Upper lobe of right lung (tissue), 1 donor: ENCODE results near the gene TENM4. TPM values are rescaled to one million over a fixed set of nuclear protein-coding genes. Genes with fewer than 3 reads are reported as not detected.
A peak's percentile ranks its signal among the peaks of the same experiment; 100 is the strongest.

Source experiments
- ATAC-seq: fragments of 200-7000 bp; cut with Tn5 transposase; one replicate; pipeline ENCODE4 v1.9.1; 2020; ENCODE audit warnings: mild to moderate bottlenecking, moderate library complexity
- DNase-seq: peaks from one replicate; pipeline ENCODE4 v3.0.0-alpha.2; 2020
- H3K27ac ChIP-seq: fragments of 200-600 bp; one replicate; pipeline ENCODE4 v1.8.0; 2022
- H3K27me3 ChIP-seq: fragments of 200-600 bp; one replicate; pipeline ENCODE4 v1.8.0; 2022; ENCODE audit warnings: mild to moderate bottlenecking
- H3K36me3 ChIP-seq: fragments of 200-600 bp; one replicate; pipeline ENCODE4 v1.8.0; 2022
- H3K4me1 ChIP-seq: fragments of 200-600 bp; one replicate; pipeline ENCODE4 v1.8.0; 2022
- H3K4me3 ChIP-seq: fragments of 200-600 bp; one replicate; pipeline ENCODE4 v1.8.0; 2022; ENCODE audit warnings: mild to moderate bottlenecking
- H3K9me3 ChIP-seq: fragments of 200-600 bp; one replicate; pipeline ENCODE4 v1.8.0; 2022
- intact Hi-C: fragments of 100-400 bp; cut with DNase I; formaldehyde crosslinking; loops from one replicate; pipeline ENCODE4 v1.11.0; 2022
- total RNA-seq: library from RNA; stranded (reverse); fragmentation: NEBNext Ultra II Directional; extraction: Animal tissue kit (Norgen Biotek cat#: 25700); gene quantifications from one replicate; pipeline ENCODE4 v1.2.1, GENCODE V29; 2021
- TF ChIP-seq, protein P1 (sequence below): fragments of 200-600 bp; IDR thresholded peaks from one replicate; pipeline ENCODE4 v1.8.0; 2022; ENCODE audit warnings: antibody characterized with exemption
- donor health status: DM: no; HTN: yes; CAD: no; lungs with severe emphysema.

TENM4 gene
- total RNA-seq, 1 donor from 2014 or later: 4.3 TPM

DNA sequence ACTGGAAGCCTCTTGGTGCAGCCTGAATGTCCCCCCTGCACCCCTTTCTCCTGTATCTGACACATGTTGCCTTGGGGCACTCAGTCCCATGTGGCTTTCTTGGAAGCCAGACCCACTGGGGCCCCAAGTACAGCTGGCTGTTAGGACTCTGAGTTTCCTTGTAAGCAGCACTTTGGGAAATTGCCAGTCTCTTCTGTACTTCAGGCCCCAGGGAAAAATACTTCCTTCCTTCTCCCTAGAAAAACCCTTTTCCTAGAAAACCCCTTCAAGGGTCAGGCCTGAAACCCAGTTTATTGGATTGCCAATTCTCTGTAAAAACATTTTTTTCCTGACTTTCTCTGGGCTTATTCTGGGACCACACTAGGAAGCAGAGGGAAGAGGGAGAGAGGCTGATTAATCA, 360.3 kb downstream of the TENM4 start:
- intact Hi-C loops: no loop called here
- Histone ChIP-seq H3K27me3 (no peaks in the 10 kb centered on the region), H3K4me3 (no peak overlapping the region), H3K9me3 (no peaks in the 10 kb centered on the region), H3K4me1 (no peaks in the 10 kb centered on the region), H3K27ac (no peak overlapping the region), H3K36me3 (no peaks in the 10 kb centered on the region)
- no peak for DNase-seq
- TF ChIP-seq, protein P1, sequence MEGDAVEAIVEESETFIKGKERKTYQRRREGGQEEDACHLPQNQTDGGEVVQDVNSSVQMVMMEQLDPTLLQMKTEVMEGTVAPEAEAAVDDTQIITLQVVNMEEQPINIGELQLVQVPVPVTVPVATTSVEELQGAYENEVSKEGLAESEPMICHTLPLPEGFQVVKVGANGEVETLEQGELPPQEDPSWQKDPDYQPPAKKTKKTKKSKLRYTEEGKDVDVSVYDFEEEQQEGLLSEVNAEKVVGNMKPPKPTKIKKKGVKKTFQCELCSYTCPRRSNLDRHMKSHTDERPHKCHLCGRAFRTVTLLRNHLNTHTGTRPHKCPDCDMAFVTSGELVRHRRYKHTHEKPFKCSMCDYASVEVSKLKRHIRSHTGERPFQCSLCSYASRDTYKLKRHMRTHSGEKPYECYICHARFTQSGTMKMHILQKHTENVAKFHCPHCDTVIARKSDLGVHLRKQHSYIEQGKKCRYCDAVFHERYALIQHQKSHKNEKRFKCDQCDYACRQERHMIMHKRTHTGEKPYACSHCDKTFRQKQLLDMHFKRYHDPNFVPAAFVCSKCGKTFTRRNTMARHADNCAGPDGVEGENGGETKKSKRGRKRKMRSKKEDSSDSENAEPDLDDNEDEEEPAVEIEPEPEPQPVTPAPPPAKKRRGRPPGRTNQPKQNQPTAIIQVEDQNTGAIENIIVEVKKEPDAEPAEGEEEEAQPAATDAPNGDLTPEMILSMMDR: no peak
- no peak for ATAC-seq

DNA sequence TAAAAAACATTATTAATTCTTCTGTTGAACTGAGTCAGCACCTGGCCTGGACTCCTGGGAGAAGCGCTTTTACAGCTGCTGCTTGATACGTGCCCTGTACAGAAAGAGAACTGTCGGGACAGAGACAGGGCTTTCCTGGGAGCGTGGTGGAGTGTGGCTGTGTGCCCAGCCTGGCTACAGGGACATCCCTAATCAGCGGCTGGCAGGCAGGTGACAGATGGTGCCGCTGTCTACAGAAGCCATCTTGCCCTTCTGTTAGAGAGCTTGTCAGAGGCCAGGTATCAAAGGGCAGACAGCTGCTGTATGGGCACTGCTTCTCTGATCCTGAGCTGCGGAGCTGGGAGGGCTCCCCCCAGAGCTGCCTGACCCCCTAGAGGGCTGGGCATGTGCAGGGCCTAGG, 361.8 kb downstream of the TENM4 start:
- no peak for ATAC-seq
- intact Hi-C loops: loop anchor here (10.0 kb wide), 1 partner anchor 434 kb away; no protein-coding TSS in a partner anchor
- TF ChIP-seq, protein P1: no peak

DNA sequence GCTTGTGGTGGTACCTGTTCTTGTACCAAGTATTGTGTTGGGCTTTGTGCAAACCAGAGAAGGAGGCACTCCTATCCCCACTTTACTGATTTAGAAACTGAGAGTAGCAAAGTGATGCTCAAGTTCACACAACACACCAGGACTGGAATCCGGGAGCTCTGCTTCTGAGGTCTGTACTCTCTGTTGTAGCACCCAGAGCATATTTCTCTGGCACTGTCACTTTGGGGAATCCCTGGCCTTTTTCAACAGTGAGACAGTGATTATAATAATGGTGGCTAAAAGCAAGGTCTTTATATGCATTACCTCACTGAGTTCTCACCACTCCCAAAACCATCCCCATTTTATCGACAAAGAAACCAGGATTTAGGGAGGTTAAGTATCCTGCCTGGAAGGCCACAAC, 362.4 kb downstream of the TENM4 start:
- no peaks in the 10 kb centered on the region for H3K36me3 ChIP-seq
- no peak for DNase-seq
- H3K4me3 ChIP-seq: no peak overlapping the region
- H3K9me3 ChIP-seq: no peaks in the 10 kb centered on the region
- H3K27ac ChIP-seq: no peak overlapping the region
- no peaks in the 10 kb centered on the region for H3K27me3 ChIP-seq
- no peak for ATAC-seq
- H3K4me1 ChIP-seq: no peaks in the 10 kb centered on the region
- intact Hi-C loops: loop anchor here (10.0 kb wide), 1 partner anchor 434 kb away; no protein-coding TSS in a partner anchor
- TF ChIP-seq, protein P1: no peak

More for the DNA sequence above, 361.8 kb downstream of the TENM4 start:
- Histone ChIP-seq H3K27ac (no peak overlapping the region), H3K4me1 (no peaks in the 10 kb centered on the region), H3K27me3 (no peaks in the 10 kb centered on the region), H3K4me3 (no peak overlapping the region), H3K9me3 (no peaks in the 10 kb centered on the region), H3K36me3 (no peaks in the 10 kb centered on the region)
- DNase-seq: no peak

DNA sequence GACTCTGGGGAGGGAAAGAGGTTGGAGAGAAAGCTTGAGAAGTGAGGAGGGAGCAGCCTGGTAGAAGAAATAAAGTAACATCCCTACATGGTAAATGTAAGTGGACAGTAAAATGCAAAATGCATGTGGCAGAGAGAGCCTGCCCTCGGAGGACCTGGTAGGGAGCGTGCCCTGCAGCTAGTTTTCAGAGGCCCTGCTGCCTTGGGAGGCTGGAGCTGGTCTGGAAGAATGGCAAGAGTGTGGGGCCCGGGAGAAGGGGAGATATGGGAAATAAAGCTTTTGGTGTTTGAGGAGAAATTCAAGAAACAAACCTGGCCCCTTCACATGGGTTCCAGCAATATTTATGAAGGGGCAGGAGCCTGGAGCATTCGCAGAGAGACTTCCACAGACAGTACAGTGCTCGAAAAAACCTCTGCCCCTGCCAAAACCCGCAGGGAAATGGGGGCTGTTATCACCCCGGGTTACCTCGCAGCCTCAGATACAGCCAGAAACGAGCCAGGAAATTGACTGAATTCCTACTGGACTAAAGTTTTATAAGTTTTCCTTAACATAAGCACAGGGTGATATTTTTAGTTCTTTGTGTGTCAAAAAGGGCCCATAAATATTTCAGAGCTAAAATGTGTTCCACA, 363.0 kb downstream of the TENM4 start:
- ATAC-seq: no peak
- H3K27ac ChIP-seq: no peak overlapping the region
- no peak for DNase-seq
- no peaks in the 10 kb centered on the region for H3K36me3 ChIP-seq
- intact Hi-C loops: loop anchor here (10.0 kb wide), 1 partner anchor 433 kb away; no protein-coding TSS in a partner anchor
- TF ChIP-seq, protein P1: no peak
- no peaks in the 10 kb centered on the region for H3K27me3 ChIP-seq
- H3K9me3 ChIP-seq: no peaks in the 10 kb centered on the region
- H3K4me3 ChIP-seq: no peak overlapping the region
- H3K4me1 ChIP-seq: no peaks in the 10 kb centered on the region

DNA sequence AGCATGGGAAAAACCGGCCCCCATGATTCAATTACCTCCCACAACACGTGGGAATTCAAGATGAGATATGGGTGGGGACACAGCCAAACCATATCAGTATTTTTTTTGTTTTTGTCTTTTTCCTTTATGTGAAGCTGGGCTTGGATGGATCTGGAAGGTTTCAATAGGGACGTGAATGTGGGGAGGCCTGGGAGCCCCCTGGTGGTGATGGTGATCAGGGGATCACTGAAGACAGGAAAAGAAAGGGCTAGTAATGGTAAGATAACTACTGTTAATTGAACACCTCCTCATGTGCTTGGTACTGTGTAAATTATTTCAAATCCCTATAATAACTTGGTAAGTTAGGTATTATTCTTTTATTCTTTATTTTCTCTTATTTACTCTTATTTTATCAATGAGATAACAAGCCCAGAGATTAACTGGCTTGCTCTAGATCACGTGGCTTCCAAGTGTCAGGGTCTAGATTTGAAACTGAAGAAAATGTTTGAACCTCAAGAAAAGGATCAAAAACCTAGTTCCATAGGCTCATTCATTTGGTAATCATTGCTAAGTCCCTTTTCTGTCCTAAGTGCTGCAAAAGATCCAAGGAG, 364.2 kb downstream of the TENM4 start:
- Histone ChIP-seq H3K4me1 (no peaks in the 10 kb centered on the region), H3K4me3 (no peak overlapping the region), H3K27ac (no peak overlapping the region), H3K27me3 (no peaks in the 10 kb centered on the region), H3K9me3 (no peaks in the 10 kb centered on the region), H3K36me3 (no peaks in the 10 kb centered on the region)
- intact Hi-C loops: loop anchor here (10.0 kb wide), 1 partner anchor 432 kb away; no protein-coding TSS in a partner anchor
- TF ChIP-seq, protein P1: peak; percentile 73
- ATAC-seq: peak; percentile 71
- DNase-seq: no peak
